CD14-positive monocyte (primary cell): Measurements from ENCODE around the gene TMTC1. TPM values are rescaled to one million over a fixed set of nuclear protein-coding genes. Genes with fewer than 3 reads are reported as not detected.

Source experiments
- DNase-seq, 3 donors: peaks; one replicate each; pipeline ENCODE4 v3.0.0-alpha.2; 2011 to 2022
- H2AFZ ChIP-seq: 2 replicates; pipeline ENCODE4 v1.6.0; 2012; ENCODE audit warnings: mild to moderate bottlenecking, low read depth, low read length, inconsistent platforms; ENCODE audit not compliant: insufficient read depth, poor library complexity, severe bottlenecking
- H3K27ac ChIP-seq, 2 donors: 1 replicate in 1 of 2; 2 replicates in 1 of 2; pipeline ENCODE4 v1.5.1; 2012 to 2013; ENCODE audit warnings: low read length in 2 of 2, control low read depth in 1 of 2, inconsistent platforms in 1 of 2, low read depth in 1 of 2, mild to moderate bottlenecking in 1 of 2
- H3K27me3 ChIP-seq, 2 donors: one replicate each; pipeline versions ENCODE4 v1.6.0 to v1.6.1; 2011 to 2013; ENCODE audit warnings: low read length in 2 of 2; ENCODE audit not compliant: control insufficient read depth in 2 of 2, insufficient read depth in 2 of 2
- H3K36me3 ChIP-seq, 2 donors: replicated peaks in 1 of 2; 1 replicate in 1 of 2; 2 replicates in 1 of 2; pipeline versions ENCODE4 v1.5.1 to v1.6.1; 2012 to 2013; ENCODE audit warnings: low read length in 2 of 2, control low read depth in 1 of 2, inconsistent platforms in 1 of 2, mild to moderate bottlenecking in 1 of 2; ENCODE audit not compliant: insufficient read depth in 2 of 2, control insufficient read depth in 1 of 2
- H3K4me1 ChIP-seq, 2 donors: 1 replicate in 1 of 2; 2 replicates in 1 of 2; pipeline versions ENCODE4 v1.5.1 to v1.6.1; 2012 to 2013; ENCODE audit warnings: low read length in 2 of 2, control low read depth in 1 of 2, inconsistent platforms in 1 of 2, mild to moderate bottlenecking in 1 of 2, moderate library complexity in 1 of 2; ENCODE audit not compliant: insufficient read depth in 2 of 2, control insufficient read depth in 1 of 2
- H3K4me2 ChIP-seq: replicated peaks from 2 replicates; pipeline ENCODE3; 2012; ENCODE audit warnings: low read length, moderate library complexity, mild to moderate bottlenecking; ENCODE audit not compliant: poor library complexity, severe bottlenecking; ENCODE audit errors: extremely low read depth
- H3K4me3 ChIP-seq, 3 experiments: fragments of 200-600 bp in 1 of 3; sonication (generic) in 1 of 3; replicated peaks in 1 of 3; 1 replicate in 2 of 3; 2 replicates in 1 of 3; pipeline ENCODE4 v1.5.1; 2011 to 2013; ENCODE audit warnings: low read length in 3 of 3, mild to moderate bottlenecking in 3 of 3, control low read depth in 2 of 3, low read depth in 2 of 3, inconsistent platforms in 1 of 3, moderate library complexity in 1 of 3
- H3K79me2 ChIP-seq: 2 replicates; pipeline ENCODE4 v1.6.0; 2012; ENCODE audit warnings: mild to moderate bottlenecking, control low read depth, inconsistent platforms, low read length, moderate library complexity; ENCODE audit not compliant: insufficient read depth
- H3K9ac ChIP-seq: 2 replicates; pipeline ENCODE4 v1.6.0; 2017; ENCODE audit warnings: low read length, mild to moderate bottlenecking; ENCODE audit not compliant: insufficient read depth, poor library complexity, severe bottlenecking
- H3K9me3 ChIP-seq, 2 donors: replicated peaks in 1 of 2; 1 replicate in 1 of 2; 2 replicates in 1 of 2; pipeline versions ENCODE4 v1.5.1 to v1.6.1; 2012 to 2013; ENCODE audit warnings: low read length in 2 of 2, control low read depth in 1 of 2; ENCODE audit not compliant: control insufficient read depth in 1 of 2, insufficient read depth in 1 of 2
- H4K20me1 ChIP-seq: 2 replicates; pipeline ENCODE4 v1.6.0; 2012; ENCODE audit warnings: mild to moderate bottlenecking, low read length, control low read depth, moderate library complexity; ENCODE audit not compliant: insufficient read depth
- H3K27ac Mint-ChIP-seq, 7 donors: one replicate each; pipeline ENCODE4 v1.8.0; 2020; ENCODE audit warnings: mild to moderate bottlenecking in 7 of 7, mixed read lengths in 7 of 7, moderate library complexity in 6 of 7, inconsistent platforms in 2 of 7
- H3K27me3 Mint-ChIP-seq, 3 donors: one replicate each; pipeline ENCODE4 v1.8.0; 2021 to 2022; ENCODE audit warnings: low read depth in 3 of 3, mild to moderate bottlenecking in 3 of 3, mixed read lengths in 3 of 3, moderate library complexity in 3 of 3, inconsistent platforms in 1 of 3
- H3K36me3 Mint-ChIP-seq, 2 donors: one replicate each; pipeline ENCODE4 v1.8.0; 2020; ENCODE audit warnings: mixed read lengths in 2 of 2, inconsistent platforms in 1 of 2, mild to moderate bottlenecking in 1 of 2
- H3K4me1 Mint-ChIP-seq: one replicate; pipeline ENCODE4 v1.8.0; 2020; ENCODE audit warnings: mild to moderate bottlenecking, mixed read lengths
- H3K4me3 Mint-ChIP-seq, 2 donors: one replicate each; pipeline ENCODE4 v1.8.0; 2020; ENCODE audit warnings: mild to moderate bottlenecking in 2 of 2, mixed read lengths in 2 of 2, moderate library complexity in 1 of 2
- H3K9me3 Mint-ChIP-seq, 7 donors: one replicate each; pipeline ENCODE4 v1.8.0; 2020 to 2022; ENCODE audit warnings: mixed read lengths in 7 of 7, mild to moderate bottlenecking in 6 of 7, moderate library complexity in 6 of 7, inconsistent platforms in 2 of 7
- WGBS: methylation state at CpG from one replicate; pipeline ENCODE4 v1.1.5; 2013; ENCODE audit warnings: missing lambda C conversion rate; ENCODE audit not compliant: insufficient coverage; 5-methylcytosine and 5-hydroxymethylcytosine counted together
- intact Hi-C, 2 donors: fragments of 100-400 bp; cut with micrococcal nuclease; formaldehyde crosslinking; loops; one replicate each; pipeline versions ENCODE4 v1.15.0 to v1.15.1; 2023
- polyA plus RNA-seq, 3 donors: library from polyadenylated mRNA; depleted of rRNA in 1 of 3; unstranded in 2 of 3; stranded (reverse) in 1 of 3; fragments of 300-500 nt in 2 of 3; fragments of >200 nt in 1 of 3; fragmentation: Illumina TruSeq in 2 of 3; gene quantifications; 1 replicate in 2 of 3; 2 replicates in 1 of 3; pipeline ENCODE4 v1.2.3, GENCODE V29; 2012 to 2021
- TF ChIP-seq, protein P1 (sequence below): fragments of 200-600 bp; IDR thresholded peaks from one replicate; pipeline ENCODE4 v1.8.0; 2022; ENCODE audit warnings: antibody characterized with exemption, mild to moderate bottlenecking

Gene TMTC1
- polyA plus RNA-seq, 3 donors, result 0.57 to 5.6 (median 2.1) TPM

DNA sequence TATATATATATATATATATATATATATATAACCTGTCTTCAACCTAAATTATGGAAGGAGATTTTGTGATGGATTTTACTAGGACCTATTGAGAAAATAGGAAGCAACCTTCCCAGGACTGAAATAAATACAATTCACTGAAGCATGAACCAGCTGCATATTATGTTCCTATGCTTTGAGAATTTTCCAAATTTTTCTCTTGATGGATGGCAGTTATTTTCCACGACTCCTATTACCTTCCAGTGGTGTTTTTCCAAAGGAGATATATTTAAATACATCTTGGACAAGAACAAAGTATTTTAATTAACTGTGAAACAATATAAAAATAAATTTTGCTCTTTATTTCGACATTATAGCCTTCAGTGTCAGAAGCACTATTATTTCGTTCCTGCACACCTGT, 87.9 kb downstream of the TMTC1 start:
- Histone ChIP-seq H3K27me3 (no peaks in the 10 kb centered on the region), H3K9me3 (no peaks in the 10 kb centered on the region), H3K36me3 (no peaks in the 10 kb centered on the region), H3K4me1 (peaks cover 10 to 16% of the 10 kb centered on the region in 2 donors), H2AFZ (no peak overlapping the region), H3K9ac (no peak overlapping the region), H3K27ac (no peak overlapping the region), H3K4me3 (no peak overlapping the region), H3K79me2 (no peaks in the 10 kb centered on the region), H3K4me2 (no peak overlapping the region), H4K20me1 (no peaks in the 10 kb centered on the region)
- DNase-seq, result no peak
- intact Hi-C loops, result no loop called here
- peaks cover 16% of the 10 kb centered on the region for H3K4me1 Mint-ChIP-seq
- no CpG with 5 or more reads among the region's 3 CpGs for WGBS
- TF ChIP-seq, protein P1, sequence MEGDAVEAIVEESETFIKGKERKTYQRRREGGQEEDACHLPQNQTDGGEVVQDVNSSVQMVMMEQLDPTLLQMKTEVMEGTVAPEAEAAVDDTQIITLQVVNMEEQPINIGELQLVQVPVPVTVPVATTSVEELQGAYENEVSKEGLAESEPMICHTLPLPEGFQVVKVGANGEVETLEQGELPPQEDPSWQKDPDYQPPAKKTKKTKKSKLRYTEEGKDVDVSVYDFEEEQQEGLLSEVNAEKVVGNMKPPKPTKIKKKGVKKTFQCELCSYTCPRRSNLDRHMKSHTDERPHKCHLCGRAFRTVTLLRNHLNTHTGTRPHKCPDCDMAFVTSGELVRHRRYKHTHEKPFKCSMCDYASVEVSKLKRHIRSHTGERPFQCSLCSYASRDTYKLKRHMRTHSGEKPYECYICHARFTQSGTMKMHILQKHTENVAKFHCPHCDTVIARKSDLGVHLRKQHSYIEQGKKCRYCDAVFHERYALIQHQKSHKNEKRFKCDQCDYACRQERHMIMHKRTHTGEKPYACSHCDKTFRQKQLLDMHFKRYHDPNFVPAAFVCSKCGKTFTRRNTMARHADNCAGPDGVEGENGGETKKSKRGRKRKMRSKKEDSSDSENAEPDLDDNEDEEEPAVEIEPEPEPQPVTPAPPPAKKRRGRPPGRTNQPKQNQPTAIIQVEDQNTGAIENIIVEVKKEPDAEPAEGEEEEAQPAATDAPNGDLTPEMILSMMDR, result no peak
- no peak overlapping the region for H3K27ac Mint-ChIP-seq
- peaks cover 2 to 8% (median 4%) of the 10 kb centered on the region in 3 donors for H3K27me3 Mint-ChIP-seq
- H3K9me3 Mint-ChIP-seq, result peaks cover 0 to 8% (median 1%) of the 10 kb centered on the region in 7 donors
- H3K36me3 Mint-ChIP-seq, result peaks cover 0 to 12% of the 10 kb centered on the region in 2 donors
- H3K4me3 Mint-ChIP-seq, result no peak overlapping the region

DNA sequence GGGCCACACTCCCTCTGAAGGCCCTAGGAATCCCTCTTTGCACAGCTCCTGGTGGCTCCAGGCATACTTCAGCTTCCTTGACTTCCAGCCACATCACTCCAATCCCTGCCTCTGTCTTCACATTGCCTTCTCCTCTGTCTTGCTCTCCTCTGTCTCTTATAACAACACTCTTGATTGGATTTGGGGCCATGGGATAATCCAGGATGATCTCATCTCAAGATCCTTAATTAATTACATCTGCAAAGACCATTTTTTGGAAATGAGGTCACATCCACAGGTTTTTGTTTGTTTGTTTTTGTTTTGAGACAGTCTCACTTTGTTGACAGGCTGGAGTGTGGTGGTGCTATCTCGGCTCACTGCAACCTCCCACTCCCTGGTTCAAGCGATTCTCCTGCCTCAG, 88.7 kb downstream of the TMTC1 start:
- Histone ChIP-seq H4K20me1 (no peaks in the 10 kb centered on the region), H3K36me3 (no peaks in the 10 kb centered on the region), H3K9ac (no peak overlapping the region), H3K79me2 (no peaks in the 10 kb centered on the region), H3K27me3 (no peaks in the 10 kb centered on the region), H3K4me3 (no peak overlapping the region), H3K9me3 (no peaks in the 10 kb centered on the region), H3K4me1 (peaks cover 11 to 17% of the 10 kb centered on the region in 2 donors), H2AFZ (no peak overlapping the region), H3K27ac (no peak overlapping the region), H3K4me2 (no peak overlapping the region)
- peaks cover 0 to 6% (median 4%) of the 10 kb centered on the region in 3 donors for H3K27me3 Mint-ChIP-seq
- peaks cover 0 to 8% (median 1%) of the 10 kb centered on the region in 7 donors for H3K9me3 Mint-ChIP-seq
- TF ChIP-seq, protein P1, result no peak
- no peak overlapping the region for H3K4me3 Mint-ChIP-seq
- no CpG with 5 or more reads among the region's 2 CpGs for WGBS
- peaks cover 0 to 9% of the 10 kb centered on the region in 2 donors for H3K36me3 Mint-ChIP-seq
- peaks cover 18% of the 10 kb centered on the region for H3K4me1 Mint-ChIP-seq
- DNase-seq, result no peak
- no peak overlapping the region for H3K27ac Mint-ChIP-seq
- intact Hi-C loops, result no loop called here
